CD1c-positive myeloid dendritic cell (primary cell): ENCODE data around the gene SRP19.
"Not testable (repeated sequence)": the region's sequence is repeated elsewhere in the genome, so short reads cannot be mapped to it uniquely, and the experiment has no call there.

Experiments used
- DNase-seq: peaks from one replicate; pipeline ENCODE4 v3.0.0-alpha.2; 2016; ENCODE audit errors: extremely low spot score

The SRP19 gene

GRCh38 chr5:112870966-112871365 is 9.9 kb downstream of the SRP19 start:
- DNase-seq, result no peak

- no peak for DNase-seq
These were observed 15.3 kb downstream of the SRP19 start for GRCh38 chr5:112876362-112876761.

GRCh38 chr5:112878101-112878500 is 17.0 kb downstream of the SRP19 start:
- DNase-seq, result no peak

- DNase-seq, result peak; percentile 29
These were observed 17.7 kb downstream of the SRP19 start for GRCh38 chr5:112878760-112879159.

GRCh38 chr5:112880219-112880964 is 19.3 kb downstream of the SRP19 start:
- no peak for DNase-seq

- no peak for DNase-seq
These were observed 22.1 kb downstream of the SRP19 start for GRCh38 chr5:112883192-112883591.

- no peak for DNase-seq
These were observed 23.9 kb downstream of the SRP19 start for GRCh38 chr5:112885001-112885400.

GRCh38 chr5:112886975-112887374 is 25.9 kb downstream of the SRP19 start:
- no peak for DNase-seq

GRCh38 chr5:112892066-112892465 is 31.0 kb downstream of the SRP19 start:
- DNase-seq, result not testable (repeated sequence)

GRCh38 chr5:112892776-112893175 is 31.7 kb downstream of the SRP19 start:
- no peak for DNase-seq

- DNase-seq, result no peak
These were observed 34.6 kb downstream of the SRP19 start for GRCh38 chr5:112895682-112896081.

- no peak for DNase-seq
These were observed 41.5 kb downstream of the SRP19 start for GRCh38 chr5:112902561-112902960.

- peak; percentile 64 for DNase-seq
These were observed 43.9 kb downstream of the SRP19 start for GRCh38 chr5:112904996-112905395.

GRCh38 chr5:112906637-112907036 is 45.5 kb downstream of the SRP19 start:
- no peak for DNase-seq

- DNase-seq, result no peak
These were observed 46.1 kb downstream of the SRP19 start for GRCh38 chr5:112907166-112907631.

GRCh38 chr5:112908854-112909253 is 47.8 kb downstream of the SRP19 start:
- no peak for DNase-seq

GRCh38 chr5:112910529-112910928 is 49.4 kb downstream of the SRP19 start:
- no peak for DNase-seq

- no peak for DNase-seq
These were observed 53.5 kb downstream of the SRP19 start for GRCh38 chr5:112914584-112914983.

GRCh38 chr5:112915831-112916230 is 54.7 kb downstream of the SRP19 start:
- no peak for DNase-seq

- no peak for DNase-seq
These were observed 56.4 kb downstream of the SRP19 start for GRCh38 chr5:112917453-112917995.

- DNase-seq, result no peak
These were observed 57.0 kb downstream of the SRP19 start for GRCh38 chr5:112918136-112918535.

- DNase-seq, result no peak
These were observed 57.6 kb downstream of the SRP19 start for GRCh38 chr5:112918679-112919078.
